ENCODE data around the gene RALGDS.

The RALGDS gene

GRCh38 chr9:133117271-133118178, 3.5 kb downstream of the RALGDS start:
- DNase-seq = no peak

DNA sequence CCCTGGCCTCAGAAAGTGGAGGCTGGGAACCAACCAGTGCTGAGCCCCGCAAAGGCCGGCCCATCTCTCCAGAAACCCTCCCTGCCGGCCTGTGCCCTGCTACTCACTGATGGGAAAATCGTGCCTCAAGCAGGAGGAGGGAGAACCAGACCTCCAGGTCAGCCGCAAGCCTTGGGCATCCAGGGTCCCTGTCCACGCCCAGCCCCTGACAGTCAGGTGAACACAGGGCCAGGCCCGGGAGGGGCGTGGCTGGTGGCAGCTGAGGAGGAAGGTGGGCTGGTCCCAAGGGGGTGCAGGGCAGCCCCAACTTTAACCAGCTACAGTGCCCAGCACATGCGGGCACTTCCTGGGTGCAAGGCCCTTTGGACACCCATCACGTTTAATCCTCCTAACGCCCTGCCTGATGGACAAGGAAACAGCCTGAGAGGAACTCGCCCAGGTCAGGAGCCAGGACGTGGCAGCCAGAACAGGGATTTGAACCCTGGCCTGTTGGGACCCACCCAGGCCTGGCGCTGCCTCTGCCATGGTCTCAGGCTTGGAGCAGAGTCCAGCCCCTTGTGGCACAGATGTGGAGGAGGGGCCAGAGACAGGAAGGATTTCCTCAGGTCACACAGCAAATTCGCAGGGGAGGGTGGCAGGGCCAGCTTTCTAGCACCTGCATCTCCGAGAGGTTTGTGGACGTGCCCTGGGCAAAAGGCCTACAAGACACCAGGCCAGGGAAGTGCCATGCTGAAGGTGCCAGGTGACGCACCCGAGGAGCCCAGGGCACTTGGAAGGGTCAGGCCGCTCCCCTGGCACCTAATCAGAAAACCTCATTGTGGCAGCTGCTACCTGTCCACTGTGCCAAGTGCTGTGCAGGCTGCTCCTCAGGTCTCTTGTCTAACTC, 4.5 kb downstream of the RALGDS start:
- no peak for DNase-seq

DNA sequence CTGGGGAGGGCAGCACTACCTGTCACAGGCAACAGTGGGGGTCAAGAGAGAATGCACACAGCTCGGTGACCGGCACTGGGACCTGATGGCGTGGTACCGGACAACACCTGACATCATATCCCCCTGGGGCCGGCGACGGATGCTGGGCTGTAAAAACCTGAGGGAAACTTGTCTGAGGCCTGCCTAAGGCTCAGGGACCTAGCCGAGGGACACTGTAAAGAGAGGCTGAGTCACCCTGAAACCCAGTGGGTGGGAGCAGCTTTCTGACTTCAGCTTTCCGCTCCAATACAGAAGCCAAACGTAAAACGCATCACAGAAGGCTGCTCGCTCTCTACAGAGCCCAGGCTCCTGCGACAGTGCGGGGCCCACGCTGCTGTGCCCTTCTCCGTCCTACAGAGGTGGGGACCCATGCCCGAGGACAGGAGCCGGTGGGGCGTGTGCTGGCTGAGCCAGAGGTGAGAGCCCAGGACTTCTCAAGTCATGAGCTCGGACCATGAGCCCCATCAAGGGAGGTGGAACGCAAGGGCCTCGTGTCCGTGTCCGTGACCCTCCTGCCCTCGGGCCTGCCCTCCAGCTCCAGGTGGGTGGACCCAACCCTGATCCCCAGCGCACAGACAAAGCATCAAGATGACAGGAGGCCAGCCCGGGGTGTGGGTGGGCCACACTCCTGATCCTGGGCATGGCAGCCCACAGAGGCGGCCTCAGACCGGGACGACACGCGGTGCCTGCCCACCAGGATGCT, 5.3 kb downstream of the RALGDS start:
- peak; percentile 72 for DNase-seq

DNA sequence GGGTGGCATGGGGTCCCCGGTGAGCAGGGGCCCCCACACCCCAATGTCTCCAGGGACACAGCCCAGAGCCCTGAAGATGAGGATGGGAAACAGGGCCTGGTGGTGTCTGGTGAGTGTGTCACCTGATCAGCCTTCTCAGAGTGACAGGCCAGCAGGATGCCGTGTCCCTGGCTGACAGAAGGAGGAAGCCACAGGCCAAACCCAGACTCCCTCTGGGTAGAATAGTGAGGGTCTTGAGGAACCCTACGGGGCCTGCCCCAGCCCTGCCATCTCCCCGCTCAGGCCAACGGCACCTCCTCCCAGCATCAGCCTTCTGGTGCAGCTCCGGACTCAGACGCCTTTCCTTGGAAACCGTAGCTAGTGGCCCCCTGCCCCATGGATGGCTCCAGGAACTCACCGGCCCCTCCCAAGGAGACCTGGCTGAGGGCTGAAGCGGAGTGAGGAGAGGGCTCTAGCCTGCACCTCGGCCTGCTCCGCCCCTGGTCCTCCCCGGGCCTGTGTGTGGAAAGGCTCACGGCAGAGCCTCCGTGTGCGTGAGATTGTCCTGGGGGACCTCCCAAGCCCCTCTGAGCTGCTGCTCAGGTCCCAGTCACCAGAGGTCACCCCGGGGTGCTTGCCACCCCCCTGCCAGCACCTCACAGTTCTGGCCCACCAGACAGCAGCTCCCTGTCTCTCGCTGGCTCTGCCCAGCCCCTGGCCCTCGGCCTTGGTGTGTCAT, 6.0 kb downstream of the RALGDS start:
- DNase-seq = no peak

- DNase-seq = no peak
Observed at GRCh38 chr9:133113949-133114885, 6.8 kb downstream of the RALGDS start.

DNA sequence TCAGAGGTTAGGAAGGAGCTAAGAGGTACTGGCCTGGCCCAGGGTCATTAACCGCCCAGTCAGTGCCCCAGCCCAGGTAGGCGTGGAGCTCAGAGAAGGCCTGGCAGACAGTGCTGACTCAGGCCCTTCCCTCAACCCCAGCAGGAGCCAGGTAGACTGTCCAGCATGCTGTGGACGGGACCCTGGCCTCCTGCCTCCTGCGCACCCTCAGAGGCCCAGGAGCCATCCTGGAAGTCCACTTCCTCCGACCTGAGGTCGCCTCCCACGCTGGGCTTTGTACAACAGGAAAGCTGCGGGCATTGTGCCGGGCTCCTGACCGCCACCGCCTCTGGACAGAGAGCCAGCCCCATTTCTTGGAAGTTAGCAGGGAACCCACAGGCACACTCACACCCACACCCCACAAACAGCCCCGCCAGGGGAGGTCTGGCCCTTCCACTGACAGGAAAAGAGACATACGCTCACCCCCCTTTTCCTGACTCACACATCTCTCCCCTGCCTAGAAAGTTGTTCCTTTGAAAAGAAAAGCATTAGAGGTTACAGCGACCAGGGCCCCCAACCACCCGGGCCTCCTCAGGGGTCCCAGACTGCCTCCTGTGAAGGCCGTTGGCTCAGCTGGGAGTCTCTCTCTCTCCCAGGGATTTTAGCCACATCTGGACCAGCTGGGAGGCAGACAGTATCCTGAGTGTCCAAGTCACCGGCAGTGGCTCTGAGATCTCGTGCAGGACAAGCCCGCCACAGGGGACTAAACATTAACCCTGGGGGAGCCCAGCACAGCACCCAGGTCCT, 7.7 kb downstream of the RALGDS start:
- no peak for DNase-seq

DNA sequence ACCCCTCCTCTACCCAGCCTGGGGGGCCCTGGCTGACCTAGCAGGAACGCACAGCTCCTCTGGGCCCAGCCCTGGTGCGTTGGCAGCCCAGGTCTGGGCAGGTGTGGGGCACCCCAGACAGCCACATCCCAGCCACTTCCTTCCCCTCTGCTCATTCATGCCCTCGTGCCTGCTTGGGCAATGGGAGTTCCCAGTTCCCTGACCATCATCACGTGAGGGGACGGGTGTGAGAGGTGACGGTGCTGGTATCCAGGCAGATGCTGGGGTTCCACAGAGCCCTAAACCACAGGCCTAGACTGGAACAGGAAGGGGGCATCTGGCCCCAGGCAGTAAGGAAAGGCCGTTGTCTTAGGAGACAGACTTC, 8.4 kb downstream of the RALGDS start:
- no peak for DNase-seq

DNA sequence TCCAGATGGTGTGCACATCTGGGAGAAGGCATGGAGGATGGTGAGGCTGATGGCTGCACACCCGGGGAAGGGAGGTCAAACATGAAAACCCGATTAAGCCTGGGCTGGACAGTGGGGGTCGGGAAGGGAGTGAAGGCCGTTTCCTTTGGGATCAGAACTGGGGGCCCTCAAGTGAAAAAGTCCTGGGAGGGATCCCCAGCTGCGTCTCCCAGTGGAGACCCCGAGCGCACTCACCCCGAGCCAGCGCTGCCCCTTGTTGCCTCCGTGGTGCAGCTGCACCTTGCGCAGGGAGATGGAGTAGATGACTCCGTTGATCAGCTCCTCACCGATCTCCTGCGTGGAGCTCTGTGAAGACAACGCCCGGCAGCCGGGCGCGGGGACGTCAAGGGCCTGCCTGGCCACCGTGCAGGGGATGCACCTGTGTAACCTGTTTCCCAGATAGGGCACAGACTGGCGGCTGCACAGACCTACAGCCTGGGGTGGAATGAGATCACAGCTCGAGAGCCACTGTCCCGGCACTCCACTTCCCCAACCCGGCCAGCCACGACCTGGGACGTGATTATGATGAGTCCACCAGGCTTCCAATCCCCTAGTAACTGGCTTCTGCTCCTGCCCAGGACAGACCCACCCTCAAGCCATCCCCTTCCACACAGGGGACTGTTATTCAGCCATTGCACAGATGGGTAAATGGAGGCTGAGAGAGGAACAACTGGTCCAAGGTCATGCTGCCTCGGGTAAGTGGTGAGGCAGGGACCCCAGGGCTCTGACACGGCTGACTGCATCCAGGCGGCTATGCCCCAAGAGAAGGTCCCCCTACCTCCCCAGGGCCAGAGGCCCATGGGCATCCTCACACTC, 9.0 kb downstream of the RALGDS start:
- no peak for DNase-seq

DNA sequence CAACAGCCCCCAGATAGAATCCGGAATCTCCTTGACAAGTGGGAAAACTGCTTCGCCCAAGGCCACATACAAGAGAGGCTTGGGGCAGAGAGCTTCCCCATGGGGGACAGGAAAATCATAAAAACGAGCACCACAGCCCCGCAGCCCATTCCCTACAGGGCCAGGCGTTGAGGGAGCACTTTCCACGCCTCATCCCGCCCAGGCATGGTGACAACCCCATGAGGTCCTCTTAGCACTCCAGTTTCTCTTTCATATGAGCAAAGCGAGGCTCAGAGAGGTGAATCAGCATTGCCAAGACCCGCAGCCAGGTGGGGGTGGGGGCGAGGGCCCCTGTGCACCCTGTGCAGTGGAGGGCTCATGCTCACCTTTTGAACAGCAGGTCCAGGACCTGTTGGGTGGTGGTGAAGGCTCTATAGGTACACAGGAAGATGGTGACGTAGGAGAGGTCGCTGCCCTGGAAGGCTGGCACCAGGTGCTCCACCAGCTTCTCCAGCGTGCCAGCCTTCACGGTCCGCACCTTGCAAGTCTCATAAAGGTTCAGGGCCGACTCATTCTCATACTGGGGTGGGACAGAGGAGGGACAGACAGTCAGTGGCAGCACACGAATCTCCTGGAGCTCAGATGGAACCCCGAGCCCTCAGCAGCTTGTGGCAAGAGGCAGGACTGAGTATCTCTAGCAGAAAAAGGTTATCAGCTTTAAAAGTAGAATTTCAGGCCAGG, 10.9 kb downstream of the RALGDS start:
- DNase-seq = no peak

GRCh38 chr9:133108794-133109641, 12.0 kb downstream of the RALGDS start:
- DNase-seq = no peak

- DNase-seq = no peak
Observed at GRCh38 chr9:133107961-133108793, 12.9 kb downstream of the RALGDS start.

- no peak for DNase-seq
Observed at GRCh38 chr9:133107245-133107722, 13.8 kb downstream of the RALGDS start.

- no peak for DNase-seq
Observed at GRCh38 chr9:133106511-133107244, 14.4 kb downstream of the RALGDS start.

GRCh38 chr9:133105461-133105770, 15.6 kb downstream of the RALGDS start:
- DNase-seq = no peak

DNA sequence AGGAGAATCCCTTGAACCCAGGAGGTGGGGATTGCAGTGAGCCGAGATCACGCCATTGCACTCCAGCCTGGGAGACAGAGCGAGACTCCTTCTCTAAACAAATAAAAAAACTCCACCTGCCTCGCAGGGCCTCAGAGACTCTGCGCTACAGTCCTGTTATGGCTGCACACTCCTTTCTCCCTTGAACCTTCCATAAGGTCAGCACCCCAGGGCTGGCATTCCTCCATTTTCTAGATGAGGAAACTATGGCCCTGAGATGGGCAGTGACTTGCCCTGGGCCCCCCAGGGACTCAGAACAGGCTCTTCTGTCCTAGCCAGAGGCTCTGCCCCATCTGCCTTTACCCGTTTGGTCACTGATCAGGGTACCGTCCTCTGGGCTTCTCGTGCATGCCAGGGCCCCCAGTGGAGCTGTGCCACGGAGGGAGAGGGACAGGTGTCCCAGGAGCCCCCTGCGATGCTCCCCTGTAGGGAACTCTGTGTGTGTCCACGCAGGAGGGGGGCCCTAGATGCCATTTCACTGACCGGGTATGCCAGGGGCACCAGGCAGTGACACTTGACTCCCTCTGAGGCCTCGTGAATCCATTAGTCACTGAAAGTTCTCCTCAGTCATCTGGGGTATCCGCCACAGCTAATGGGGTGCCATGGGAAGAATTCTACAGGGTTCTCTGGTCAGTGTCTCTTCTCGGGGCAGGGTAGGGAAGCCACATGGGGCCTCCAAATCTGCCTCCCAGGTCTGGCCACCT, 16.2 kb downstream of the RALGDS start:
- no peak for DNase-seq
